Right lobe of liver (tissue), 4 donors: ENCODE results near the gene ZMYM4.

Experiments used
- CTCF ChIP-seq, 4 donors: fragments of 200-600 bp in 3 of 4; fragments of 450-650 bp in 1 of 4; IDR thresholded peaks; one replicate each; pipeline versions ENCODE4 v1.5.1 to v1.8.0; 2016 to 2022; ENCODE audit warnings: antibody characterized with exemption in 4 of 4, mild to moderate bottlenecking in 2 of 4
- POLR2A ChIP-seq: fragments of 450-650 bp; IDR thresholded peaks from one replicate; pipeline ENCODE4 v1.6.1; 2017; ENCODE audit warnings: antibody characterized with exemption, mild to moderate bottlenecking
- donor health status: DM: no; HTN: no; CAD: no.
- donor health status: DM: no; HTN: no; CAD: no.
- donor health status: DM: no; HTN: yes; CAD: no.

GRCh38 chr1:35460796-35461195 is 192.3 kb downstream of the ZMYM4 start:
- TF ChIP-seq CTCF (IDR thresholded peaks at IDR 0.05) (no peak), POLR2A (no peak)
